Lower lobe of right lung (tissue), 2 donors: ENCODE measurements around the gene CACNA2D2. TPM values are rescaled to one million over a fixed set of nuclear protein-coding genes. Genes with fewer than 3 reads are reported as not detected.
A peak's percentile ranks its signal among the peaks of the same experiment; 100 is the strongest.

Experiments used
- ATAC-seq, 2 donors: fragments of 200-7000 bp; cut with Tn5 transposase; one replicate each; pipeline ENCODE4 v1.9.1; 2020 to 2022; ENCODE audit warnings: mild to moderate bottlenecking in 2 of 2, moderate library complexity in 2 of 2
- DNase-seq: peaks from one replicate; pipeline ENCODE4 v3.0.0-alpha.2; 2020
- H3K27ac ChIP-seq: fragments of 200-600 bp; one replicate; pipeline ENCODE4 v1.8.0; 2022
- H3K27me3 ChIP-seq: fragments of 200-600 bp; one replicate; pipeline ENCODE4 v1.8.0; 2022; ENCODE audit warnings: low read depth
- H3K36me3 ChIP-seq: fragments of 200-600 bp; one replicate; pipeline ENCODE4 v1.8.0; 2022; ENCODE audit warnings: mild to moderate bottlenecking
- H3K4me1 ChIP-seq: fragments of 200-600 bp; one replicate; pipeline ENCODE4 v1.8.0; 2022
- H3K4me3 ChIP-seq: fragments of 200-600 bp; one replicate; pipeline ENCODE4 v1.8.0; 2022; ENCODE audit warnings: mild to moderate bottlenecking
- H3K9me3 ChIP-seq: fragments of 200-600 bp; one replicate; pipeline ENCODE4 v1.8.0; 2022
- CTCF ChIP-seq: fragments of 200-600 bp; IDR thresholded peaks from one replicate; pipeline ENCODE4 v1.8.0; 2022; ENCODE audit warnings: antibody characterized with exemption, mild to moderate bottlenecking
- intact Hi-C: fragments of 100-400 bp; cut with DNase I; formaldehyde crosslinking; loops from one replicate; pipeline ENCODE4 v1.11.0; 2022
- total RNA-seq: library from RNA; stranded (reverse); fragmentation: NEBNext Ultra II Directional; extraction: Animal tissue kit (Norgen Biotek cat#: 25700); gene quantifications from one replicate; pipeline ENCODE4 v1.2.1, GENCODE V29; 2021
- donor health status: DM: no; HTN: yes; CAD: no; lungs with severe emphysema.

The CACNA2D2 gene
- total RNA-seq, 1 donor from 2014 or later: 105 TPM

- peaks cover 67% of the 10 kb centered on the region for H3K4me1 ChIP-seq
- no peak for TF ChIP-seq CTCF
- intact Hi-C loops: no loop called here
- peak overlapping the region; percentile 85 for H3K27ac ChIP-seq
- no peak for DNase-seq
- no peaks in the 10 kb centered on the region for H3K27me3 ChIP-seq
- ATAC-seq: no peak
- H3K4me3 ChIP-seq: no peak overlapping the region
- H3K9me3 ChIP-seq: no peaks in the 10 kb centered on the region
- no peaks in the 10 kb centered on the region for H3K36me3 ChIP-seq
Observed at GRCh38 chr3:50448752-50449539, 54.5 kb downstream of the CACNA2D2 start.

DNA sequence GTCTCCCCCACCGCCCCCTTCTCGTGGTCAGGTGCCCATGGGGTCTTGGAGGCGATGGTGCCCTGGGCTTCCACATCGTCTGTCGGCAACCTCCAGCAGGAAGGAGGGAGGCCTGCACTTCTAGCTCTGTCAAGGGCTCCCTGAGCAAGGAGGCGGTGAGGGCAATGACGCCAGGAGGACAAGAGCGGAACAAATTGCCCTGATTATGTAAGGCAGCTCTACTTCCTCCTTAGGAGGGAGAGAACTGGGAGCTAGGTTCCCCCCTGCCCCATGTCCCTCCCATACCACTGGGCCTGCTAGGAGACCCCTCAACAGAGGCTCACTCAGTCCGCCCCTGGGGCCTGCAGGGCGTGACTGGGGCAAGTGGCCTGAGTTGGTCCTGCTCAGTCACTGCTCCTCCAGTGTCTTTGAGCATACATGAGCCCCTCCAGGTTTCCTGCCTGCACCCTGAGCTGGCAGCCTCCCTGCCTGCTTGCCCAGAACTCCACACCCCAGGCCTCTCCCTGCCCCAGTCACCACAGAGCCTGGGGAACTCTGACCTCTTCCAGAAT is 56.1 kb downstream of the CACNA2D2 start:
- no peaks in the 10 kb centered on the region for H3K36me3 ChIP-seq
- no peak for TF ChIP-seq CTCF
- no peaks in the 10 kb centered on the region for H3K9me3 ChIP-seq
- DNase-seq (peak; percentile 87), ATAC-seq (peak; percentile 74)
- no peaks in the 10 kb centered on the region for H3K27me3 ChIP-seq
- peaks cover 82% of the 10 kb centered on the region for H3K4me1 ChIP-seq
- no peak overlapping the region for H3K4me3 ChIP-seq
- peak overlapping the region; percentile 85 for H3K27ac ChIP-seq
- intact Hi-C loops: no loop called here

DNA sequence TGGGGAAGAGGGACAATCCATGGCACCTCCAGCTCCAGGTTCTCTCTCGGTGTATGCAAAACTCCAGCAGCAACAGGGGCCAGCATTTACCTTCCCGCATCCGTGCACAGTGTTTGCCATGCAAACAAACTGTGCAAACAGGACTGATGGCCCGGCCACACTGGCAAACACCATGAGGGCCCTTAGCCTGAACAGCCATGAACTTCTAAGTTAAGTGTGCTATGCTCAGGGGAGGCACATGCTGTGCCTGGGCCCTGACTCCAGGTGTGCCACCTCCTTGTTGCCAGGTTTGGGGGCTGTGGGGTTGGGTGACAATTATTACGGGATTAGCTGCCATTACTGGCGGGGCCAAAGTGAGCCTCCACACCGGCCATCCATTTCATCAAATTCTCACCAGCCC is 57.5 kb downstream of the CACNA2D2 start:
- ATAC-seq (peak; percentile 69 to 78), DNase-seq (peak; percentile 85)
- Histone ChIP-seq H3K27me3 (no peaks in the 10 kb centered on the region), H3K27ac (peak overlapping the region; percentile 85), H3K36me3 (no peaks in the 10 kb centered on the region), H3K9me3 (no peaks in the 10 kb centered on the region), H3K4me3 (no peak overlapping the region), H3K4me1 (peaks cover 72% of the 10 kb centered on the region)
- intact Hi-C loops: no loop called here
- TF ChIP-seq CTCF: no peak

DNA sequence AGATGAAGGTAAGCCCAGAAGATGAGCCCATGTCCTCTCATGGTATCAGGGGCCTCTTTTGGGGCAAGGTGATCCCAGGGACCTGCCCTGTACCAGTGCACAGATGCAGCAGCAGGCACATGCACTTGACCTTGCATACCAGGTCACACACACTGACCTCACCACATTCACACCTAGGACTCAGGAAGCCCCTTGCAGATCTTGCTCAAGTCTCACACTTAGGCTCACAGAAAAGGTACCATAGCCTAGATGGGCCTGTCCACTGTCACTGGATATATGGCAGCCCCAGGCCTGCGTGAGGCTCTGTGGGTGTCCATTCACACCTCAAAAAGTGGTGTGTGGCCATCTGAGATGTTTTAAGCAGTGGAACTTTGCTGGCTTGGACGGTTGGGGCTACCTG is 58.7 kb downstream of the CACNA2D2 start:
- H3K4me1 ChIP-seq: peaks cover 70% of the 10 kb centered on the region
- no peak for ATAC-seq
- no peaks in the 10 kb centered on the region for H3K27me3 ChIP-seq
- no peaks in the 10 kb centered on the region for H3K36me3 ChIP-seq
- TF ChIP-seq CTCF: no peak
- intact Hi-C loops: no loop called here
- H3K27ac ChIP-seq: peak overlapping the region; percentile 85
- no peak overlapping the region for H3K4me3 ChIP-seq
- no peak for DNase-seq
- no peaks in the 10 kb centered on the region for H3K9me3 ChIP-seq

DNA sequence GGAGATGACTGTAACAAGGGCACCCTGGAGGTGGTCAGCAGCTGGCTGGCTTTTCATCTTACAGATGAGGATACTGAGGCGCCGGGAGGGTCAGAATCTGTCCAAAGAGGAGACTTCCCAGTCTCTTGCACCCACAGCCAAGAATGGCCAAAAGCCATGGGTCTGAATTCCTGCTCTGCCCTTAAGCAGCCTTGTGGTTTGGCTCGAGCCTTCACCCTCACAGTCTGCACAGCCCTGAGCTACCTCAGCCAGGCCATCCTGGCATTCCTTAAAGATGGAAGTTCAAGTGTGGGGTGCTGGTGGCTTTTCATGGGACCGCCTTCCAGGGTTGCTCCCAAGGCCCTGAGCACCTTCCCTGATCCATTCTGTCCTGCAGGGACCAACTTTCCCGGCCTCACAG is 59.2 kb downstream of the CACNA2D2 start:
- intact Hi-C loops: no loop called here
- ATAC-seq (no peak), DNase-seq (no peak)
- Histone ChIP-seq H3K27ac (peak overlapping the region; percentile 85), H3K9me3 (no peaks in the 10 kb centered on the region), H3K4me1 (peaks cover 70% of the 10 kb centered on the region), H3K27me3 (no peaks in the 10 kb centered on the region), H3K36me3 (no peaks in the 10 kb centered on the region), H3K4me3 (no peak overlapping the region)
- no peak for TF ChIP-seq CTCF
